Panc1 (cell line): Measurements from ENCODE around the gene LCE3B. TPM values are rescaled to one million over a fixed set of nuclear protein-coding genes. Genes with fewer than 3 reads are reported as not detected.

Source experiments
- ATAC-seq: fragments of 200-7000 bp; cut with Tn5 transposase; 2 replicates; pipeline ENCODE4 v1.9.1; 2020; ENCODE audit warnings: mild to moderate bottlenecking, moderate library complexity
- Bru-seq: library from RNA; stranded (reverse); fragments of 400-500 nt; gene quantifications from one replicate; lab custom pipeline; 2021; lab: Mats Ljungman, UMichigan
- BruChase-seq, 2 experiments: library from RNA; stranded (reverse); fragments of 400-500 nt; gene quantifications; one replicate each; lab custom pipeline; 2021; lab: Mats Ljungman, UMichigan
- BruUV-seq: library from RNA; stranded (reverse); fragments of 400-500 nt; replicated peaks from 2 replicates; lab custom pipeline; 2021; lab: Mats Ljungman, UMichigan
- CTCF ChIA-PET: fragments of 300-600 bp; sonication (Branson Sonifier 250); formaldehyde crosslinking; loops from one replicate; lab custom pipeline; 2022; ENCODE audit warnings: antibody characterized with exemption; lab: Charles Lee
- POLR2A ChIA-PET: fragments of 300-600 bp; sonication (Branson Sonifier 250); formaldehyde crosslinking; loops from one replicate; lab custom pipeline; 2022; ENCODE audit warnings: antibody characterized with exemption; lab: Charles Lee
- DNase-seq: peaks from one replicate; pipeline ENCODE4 v3.0.0-alpha.2; 2010; ENCODE audit warnings: low read depth, low spot score
- H3K27ac ChIP-seq: 2 replicates; pipeline ENCODE4 v1.5.1; 2011; ENCODE audit warnings: mild to moderate bottlenecking, low read length, inconsistent platforms
- H3K27me3 ChIP-seq: fragments of 200-500 bp; sonication (Bioruptor generic); 2 replicates; pipeline ENCODE4 v1.6.0; 2014; ENCODE audit warnings: low read length, inconsistent platforms; ENCODE audit not compliant: control insufficient read depth, insufficient read depth
- H3K36me3 ChIP-seq: fragments of 200-500 bp; sonication (Bioruptor generic); 2 replicates; pipeline ENCODE4 v1.5.1; 2014; ENCODE audit warnings: inconsistent platforms, mild to moderate bottlenecking, low read length, moderate library complexity; ENCODE audit not compliant: control insufficient read depth, insufficient read depth
- H3K4me1 ChIP-seq: 2 replicates; pipeline ENCODE4 v1.5.1; 2011; ENCODE audit warnings: inconsistent platforms, mild to moderate bottlenecking, low read length, moderate library complexity; ENCODE audit not compliant: control insufficient read depth, insufficient read depth
- H3K4me3 ChIP-seq, 2 experiments: 2 replicates each; pipeline ENCODE4 v1.5.1; 2011 to 2012; ENCODE audit warnings: low read depth in 2 of 2, low read length in 2 of 2, mild to moderate bottlenecking in 2 of 2, inconsistent platforms in 1 of 2, moderate library complexity in 1 of 2
- H3K9me3 ChIP-seq: fragments of 200-500 bp; sonication (Bioruptor generic); 2 replicates; pipeline ENCODE4 v1.5.1; 2014; ENCODE audit warnings: low read depth, mild to moderate bottlenecking, inconsistent platforms, low read length, moderate library complexity; ENCODE audit not compliant: control insufficient read depth, insufficient read depth
- POLR2AphosphoS5 ChIP-seq: IDR thresholded peaks from 2 replicates; pipeline ENCODE4 v1.6.1; 2012; ENCODE audit warnings: mild to moderate bottlenecking, low read depth, low read length, moderate library complexity
- SIN3A ChIP-seq: IDR thresholded peaks from 2 replicates; pipeline ENCODE4 v1.6.1; 2012; ENCODE audit warnings: low read depth, mild to moderate bottlenecking, low read length, moderate library complexity, borderline replicate concordance; ENCODE audit not compliant: insufficient read depth
- TCF7L2 ChIP-seq: IDR thresholded peaks from 2 replicates; pipeline ENCODE4 v1.6.1; 2011; ENCODE audit warnings: mild to moderate bottlenecking, low read depth, low read length, inconsistent platforms
- in situ Hi-C: cut with HindIII; loops from 2 replicates; pipeline ENCODE4 v1.10.0; 2016; ENCODE audit warnings: low sequenced_read_pairs, low pct_unique_long_range_greater_than_20kb
- intact Hi-C: fragments of 100-400 bp; cut with micrococcal nuclease; formaldehyde crosslinking; loops from one replicate; pipeline ENCODE4 v1.10.0; 2022; ENCODE audit not compliant: unreplicated experiment
- long read RNA-seq: library from polyadenylated mRNA; unstranded; transcript quantifications from one replicate; pipeline ENCODE4 v2.0.0, GENCODE V29; 2021; ENCODE audit not compliant: unreplicated experiment
- polyA plus RNA-seq: library from polyadenylated mRNA; unstranded; fragments of >200 nt; gene quantifications from one replicate; pipeline ENCODE4 v1.2.1, GENCODE V29; 2012; ENCODE audit warnings: missing spikeins; ENCODE audit not compliant: insufficient read length
- total RNA-seq: library from RNA; stranded (reverse); gene quantifications from one replicate; pipeline ENCODE4 v1.2.1, GENCODE V29; 2021; ENCODE audit not compliant: unreplicated experiment
- TF ChIP-seq, protein P1 (sequence below), 2 experiments: IDR thresholded peaks; 2 replicates each; pipeline ENCODE4 v1.6.1; 2011 to 2012; ENCODE audit warnings: low read depth in 2 of 2, control low read depth in 1 of 2, low read length in 1 of 2, mild to moderate bottlenecking in 1 of 2, moderate library complexity in 1 of 2; ENCODE audit not compliant: insufficient read depth in 1 of 2
- TF ChIP-seq, protein P2 (sequence below): fragments of 450-650 bp; IDR thresholded peaks from 2 replicates; pipeline ENCODE4 v1.5.1; 2017; ENCODE audit warnings: mild to moderate bottlenecking

LCE3B gene, protein sequence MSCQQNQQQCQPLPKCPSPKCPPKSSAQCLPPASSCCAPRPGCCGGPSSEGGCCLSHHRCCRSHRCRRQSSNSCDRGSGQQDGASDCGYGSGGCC
- not detected for total RNA-seq
- polyA plus RNA-seq: not detected
- Bru-seq, nascent RNA: not detected
- not detected for BruChase-seq, experiment 1, labeled RNA remaining after a 2-hour chase
- BruChase-seq, experiment 2, labeled RNA remaining after a 6-hour chase: not detected
- long read RNA-seq: 0 reads

- no peak within 1 kb of the TSS for H3K27ac ChIP-seq
- H3K4me3 ChIP-seq: no peak within 1 kb of the TSS
- no peaks in the 10 kb centered on the region for H3K9me3 ChIP-seq
- ATAC-seq (no peak), DNase-seq (no peak)
- BruUV-seq: no TSS peak
- intact Hi-C loops: no loop called here
- no peaks in the 10 kb centered on the region for H3K36me3 ChIP-seq
- POLR2A ChIA-PET: no interaction called here
- H3K27me3 ChIP-seq: no peaks in the 10 kb centered on the region
- in situ Hi-C loops: no loop called here
- TF ChIP-seq, protein P1, sequence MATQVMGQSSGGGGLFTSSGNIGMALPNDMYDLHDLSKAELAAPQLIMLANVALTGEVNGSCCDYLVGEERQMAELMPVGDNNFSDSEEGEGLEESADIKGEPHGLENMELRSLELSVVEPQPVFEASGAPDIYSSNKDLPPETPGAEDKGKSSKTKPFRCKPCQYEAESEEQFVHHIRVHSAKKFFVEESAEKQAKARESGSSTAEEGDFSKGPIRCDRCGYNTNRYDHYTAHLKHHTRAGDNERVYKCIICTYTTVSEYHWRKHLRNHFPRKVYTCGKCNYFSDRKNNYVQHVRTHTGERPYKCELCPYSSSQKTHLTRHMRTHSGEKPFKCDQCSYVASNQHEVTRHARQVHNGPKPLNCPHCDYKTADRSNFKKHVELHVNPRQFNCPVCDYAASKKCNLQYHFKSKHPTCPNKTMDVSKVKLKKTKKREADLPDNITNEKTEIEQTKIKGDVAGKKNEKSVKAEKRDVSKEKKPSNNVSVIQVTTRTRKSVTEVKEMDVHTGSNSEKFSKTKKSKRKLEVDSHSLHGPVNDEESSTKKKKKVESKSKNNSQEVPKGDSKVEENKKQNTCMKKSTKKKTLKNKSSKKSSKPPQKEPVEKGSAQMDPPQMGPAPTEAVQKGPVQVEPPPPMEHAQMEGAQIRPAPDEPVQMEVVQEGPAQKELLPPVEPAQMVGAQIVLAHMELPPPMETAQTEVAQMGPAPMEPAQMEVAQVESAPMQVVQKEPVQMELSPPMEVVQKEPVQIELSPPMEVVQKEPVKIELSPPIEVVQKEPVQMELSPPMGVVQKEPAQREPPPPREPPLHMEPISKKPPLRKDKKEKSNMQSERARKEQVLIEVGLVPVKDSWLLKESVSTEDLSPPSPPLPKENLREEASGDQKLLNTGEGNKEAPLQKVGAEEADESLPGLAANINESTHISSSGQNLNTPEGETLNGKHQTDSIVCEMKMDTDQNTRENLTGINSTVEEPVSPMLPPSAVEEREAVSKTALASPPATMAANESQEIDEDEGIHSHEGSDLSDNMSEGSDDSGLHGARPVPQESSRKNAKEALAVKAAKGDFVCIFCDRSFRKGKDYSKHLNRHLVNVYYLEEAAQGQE (IDR thresholded peaks at IDR 0.05; ENCODE audit: insufficient read depth in 1 of 2, low read depth in 2 of 2, low read length in 1 of 2): no peak
- TF ChIP-seq SIN3A (no peak), TCF7L2 (no peak), POLR2AphosphoS5 (no peak)
- TF ChIP-seq, protein P2, sequence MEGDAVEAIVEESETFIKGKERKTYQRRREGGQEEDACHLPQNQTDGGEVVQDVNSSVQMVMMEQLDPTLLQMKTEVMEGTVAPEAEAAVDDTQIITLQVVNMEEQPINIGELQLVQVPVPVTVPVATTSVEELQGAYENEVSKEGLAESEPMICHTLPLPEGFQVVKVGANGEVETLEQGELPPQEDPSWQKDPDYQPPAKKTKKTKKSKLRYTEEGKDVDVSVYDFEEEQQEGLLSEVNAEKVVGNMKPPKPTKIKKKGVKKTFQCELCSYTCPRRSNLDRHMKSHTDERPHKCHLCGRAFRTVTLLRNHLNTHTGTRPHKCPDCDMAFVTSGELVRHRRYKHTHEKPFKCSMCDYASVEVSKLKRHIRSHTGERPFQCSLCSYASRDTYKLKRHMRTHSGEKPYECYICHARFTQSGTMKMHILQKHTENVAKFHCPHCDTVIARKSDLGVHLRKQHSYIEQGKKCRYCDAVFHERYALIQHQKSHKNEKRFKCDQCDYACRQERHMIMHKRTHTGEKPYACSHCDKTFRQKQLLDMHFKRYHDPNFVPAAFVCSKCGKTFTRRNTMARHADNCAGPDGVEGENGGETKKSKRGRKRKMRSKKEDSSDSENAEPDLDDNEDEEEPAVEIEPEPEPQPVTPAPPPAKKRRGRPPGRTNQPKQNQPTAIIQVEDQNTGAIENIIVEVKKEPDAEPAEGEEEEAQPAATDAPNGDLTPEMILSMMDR: no peak
- H3K4me1 ChIP-seq: no peaks in the 10 kb centered on the region
- CTCF ChIA-PET: no interaction called here
Measured at GRCh38 chr1:152613511-152613910, at the start of gene LCE3B. Gene LCE3B, plus strand, starts transcription at chr1:152613811. Its CDS starts 0 bp downstream, at chr1:152613811.

DNA sequence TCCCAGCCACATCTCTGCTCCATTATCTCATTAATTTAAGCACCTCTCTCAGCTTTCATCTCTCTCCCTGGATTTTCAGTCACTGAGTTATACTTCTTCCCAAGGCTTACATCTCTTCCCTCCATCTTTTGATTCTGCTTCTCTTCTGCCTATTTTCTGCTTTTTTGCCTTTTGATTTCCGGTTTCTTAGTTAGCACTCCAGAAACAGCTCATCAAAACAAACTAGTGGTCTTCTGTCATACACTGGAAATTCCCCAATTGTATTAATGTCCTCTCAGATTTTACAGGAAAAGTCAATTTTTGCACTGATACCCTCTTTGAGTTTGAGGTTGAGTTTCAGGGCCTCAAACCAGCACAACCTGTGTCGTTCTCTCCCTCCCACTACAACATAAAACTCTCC is 48.5 kb upstream of the LCE3B start:
- POLR2A ChIA-PET: no interaction called here

More for the DNA sequence above, 48.5 kb upstream of the LCE3B start:
- CTCF ChIA-PET: no interaction called here
- H3K36me3 ChIP-seq: no peaks in the 10 kb centered on the region
- H3K4me1 ChIP-seq: no peaks in the 10 kb centered on the region
- TF ChIP-seq, protein P2: no peak
- TF ChIP-seq POLR2AphosphoS5 (no peak), SIN3A (no peak), TCF7L2 (no peak)
- TF ChIP-seq, protein P1 (IDR thresholded peaks at IDR 0.05; ENCODE audit: insufficient read depth in 1 of 2, low read depth in 2 of 2, low read length in 1 of 2): no peak
- H3K9me3 ChIP-seq: no peaks in the 10 kb centered on the region
- intact Hi-C loops: no loop called here
- H3K27ac ChIP-seq: no peak overlapping the region
- in situ Hi-C loops: no loop called here
- H3K27me3 ChIP-seq: no peaks in the 10 kb centered on the region; the same call in 1 of the 2 replicates
- DNase-seq (no peak), ATAC-seq (no peak)
- no TSS peak for BruUV-seq
- no peak overlapping the region for H3K4me3 ChIP-seq
